IMR-90 (cell line): ENCODE results near the gene GRAMD1C. TPM values are rescaled to one million over a fixed set of nuclear protein-coding genes. Genes with fewer than 3 reads are reported as not detected.

Experiments used
- ATAC-seq: fragments of 200-7000 bp; cut with Tn5 transposase; 2 replicates; pipeline ENCODE4 v1.9.1; 2020; ENCODE audit warnings: low read depth, mild to moderate bottlenecking, moderate library complexity
- BruUV-seq: library from RNA; stranded (reverse); fragments of 400-500 nt; replicated peaks from 2 replicates; lab custom pipeline; 2021; lab: Mats Ljungman, UMichigan
- CTCF ChIA-PET: fragments of 300-600 bp; formaldehyde crosslinking; extraction: SDS; loops from one replicate; lab custom pipeline; 2021; ENCODE audit warnings: antibody characterized with exemption; lab: Yijun Ruan, JAX
- POLR2A ChIA-PET: fragments of 300-600 bp; sonication (Branson Sonifier 250); formaldehyde crosslinking; loops from one replicate; lab custom pipeline; 2022; ENCODE audit warnings: antibody characterized with exemption; ENCODE audit not compliant: unreplicated experiment; lab: Charles Lee
- DNase-seq: peaks from one replicate; pipeline ENCODE4 v3.0.0; 2013
- H2AFZ ChIP-seq: replicated peaks from 2 replicates; pipeline ENCODE3; 2013; ENCODE audit warnings: low read length, mild to moderate bottlenecking; ENCODE audit not compliant: poor library complexity
- H2AK5ac ChIP-seq: 2 replicates; pipeline ENCODE4 v1.6.1; 2013; ENCODE audit warnings: low read depth, low read length, inconsistent platforms
- H2AK9ac ChIP-seq: replicated peaks from 2 replicates; pipeline ENCODE3; 2013; ENCODE audit warnings: mild to moderate bottlenecking, low read depth, low read length, moderate library complexity; ENCODE audit not compliant: poor library complexity
- H2BK120ac ChIP-seq: 2 replicates; pipeline ENCODE4 v1.6.1; 2013; ENCODE audit warnings: low read depth, low read length, inconsistent platforms
- H2BK15ac ChIP-seq: 3 replicates; pipeline ENCODE4 v1.6.1; 2013; ENCODE audit warnings: low read depth, low read length, inconsistent platforms
- H2BK20ac ChIP-seq: 2 replicates; pipeline ENCODE4 v1.6.1; 2013; ENCODE audit warnings: low read depth, mild to moderate bottlenecking, inconsistent platforms, low read length, moderate library complexity
- H2BK5ac ChIP-seq: 2 replicates; pipeline ENCODE4 v1.6.1; 2013; ENCODE audit warnings: mild to moderate bottlenecking, low read depth, low read length, inconsistent platforms; ENCODE audit not compliant: poor library complexity, severe bottlenecking
- H3K14ac ChIP-seq: replicated peaks from 2 replicates; pipeline ENCODE4 v1.6.1; 2013; ENCODE audit warnings: low read depth, low read length, inconsistent platforms
- H3K18ac ChIP-seq: 2 replicates; pipeline ENCODE4 v1.6.1; 2013; ENCODE audit warnings: low read depth, low read length, control low read depth
- H3K23ac ChIP-seq: 2 replicates; pipeline ENCODE4 v1.6.1; 2013; ENCODE audit warnings: low read depth, low read length, inconsistent platforms
- H3K27ac ChIP-seq: 2 replicates; pipeline ENCODE4 v1.5.1; 2013; ENCODE audit warnings: mild to moderate bottlenecking, control low read depth, low read length; ENCODE audit not compliant: insufficient read depth
- H3K27me3 ChIP-seq: 2 replicates; pipeline ENCODE4 v1.6.1; 2013; ENCODE audit warnings: low read length; ENCODE audit not compliant: control insufficient read depth, insufficient read depth
- H3K36me3 ChIP-seq: 2 replicates; pipeline ENCODE4 v1.6.1; 2013; ENCODE audit warnings: low read length, mixed read lengths; ENCODE audit not compliant: control insufficient read depth, insufficient read depth
- H3K4ac ChIP-seq: 2 replicates; pipeline ENCODE4 v1.6.1; 2013; ENCODE audit warnings: low read depth, low read length, inconsistent platforms
- H3K4me1 ChIP-seq: 2 replicates; pipeline ENCODE4 v1.6.1; 2013; ENCODE audit warnings: low read length, mixed read lengths; ENCODE audit not compliant: control insufficient read depth, insufficient read depth
- H3K4me2 ChIP-seq: 2 replicates; pipeline ENCODE4 v1.6.1; 2013; ENCODE audit warnings: low read depth, mild to moderate bottlenecking, control low read depth, low read length, moderate library complexity
- H3K4me3 ChIP-seq: 2 replicates; pipeline ENCODE4 v1.5.1; 2013; ENCODE audit warnings: low read depth, mild to moderate bottlenecking, control low read depth, low read length, moderate library complexity; ENCODE audit not compliant: insufficient read depth
- H3K56ac ChIP-seq: 2 replicates; pipeline ENCODE4 v1.6.1; 2013; ENCODE audit warnings: low read length, inconsistent platforms; ENCODE audit not compliant: insufficient read depth; ENCODE audit errors: extremely low read depth
- H3K79me1 ChIP-seq, 2 experiments: 2 replicates each; pipeline ENCODE4 v1.6.1; 2013; ENCODE audit warnings: low read length in 2 of 2, inconsistent platforms in 1 of 2, low read depth in 1 of 2
- H3K9ac ChIP-seq: 2 replicates; pipeline ENCODE4 v1.6.1; 2013; ENCODE audit warnings: low read depth, low read length, control low read depth
- H3K9me1 ChIP-seq: 2 replicates; pipeline ENCODE4 v1.6.1; 2013; ENCODE audit warnings: low read length, inconsistent platforms; ENCODE audit not compliant: insufficient read depth
- H3K9me3 ChIP-seq: 2 replicates; pipeline ENCODE4 v1.6.1; 2013; ENCODE audit warnings: low read length; ENCODE audit not compliant: control insufficient read depth, insufficient read depth
- H4K20me1 ChIP-seq: 2 replicates; pipeline ENCODE4 v1.6.1; 2013; ENCODE audit warnings: low read length, inconsistent platforms; ENCODE audit not compliant: insufficient read depth
- H4K5ac ChIP-seq: 2 replicates; pipeline ENCODE4 v1.6.1; 2013; ENCODE audit warnings: mild to moderate bottlenecking, low read depth, low read length, control low read depth
- H4K8ac ChIP-seq, 2 experiments: 2 replicates each; pipeline ENCODE4 v1.6.1; 2013; ENCODE audit warnings: low read depth in 2 of 2, low read length in 2 of 2, control low read depth in 1 of 2, inconsistent platforms in 1 of 2
- H4K91ac ChIP-seq: 2 replicates; pipeline ENCODE4 v1.6.1; 2013; ENCODE audit warnings: low read depth, low read length, inconsistent platforms; ENCODE audit not compliant: insufficient read depth
- BHLHE40 ChIP-seq: fragments of 150-350 bp; IDR thresholded peaks from 2 replicates; pipeline ENCODE4 v1.6.1; 2016; ENCODE audit warnings: mild to moderate bottlenecking, low read depth, low read length
- FOS ChIP-seq: fragments of 150-350 bp; IDR thresholded peaks from 2 replicates; pipeline ENCODE4 v1.6.1; 2016; ENCODE audit warnings: low read depth, low read length
- POLR2A ChIP-seq: IDR thresholded peaks from 2 replicates; pipeline ENCODE4 v1.6.1; 2012; ENCODE audit warnings: mild to moderate bottlenecking, low read depth, low read length
- RAD21 ChIP-seq: IDR thresholded peaks from 2 replicates; pipeline ENCODE4 v1.6.1; 2012; ENCODE audit warnings: low read length, improper control_type of control experiment
- WGBS, 2 experiments: methylation state at CpG; one replicate each; pipeline versions ENCODE4 v1.1.5 to v1.1.7; 2013; ENCODE audit warnings: missing lambda C conversion rate in 2 of 2; ENCODE audit not compliant: insufficient read length in 1 of 2; ENCODE audit errors: extremely low coverage in 2 of 2; 5-methylcytosine and 5-hydroxymethylcytosine counted together
- dilution Hi-C: fragments of 300-500 bp; cut with HindIII; formaldehyde crosslinking; loops from one replicate; pipeline ENCODE4 v1.14.3; 2018; ENCODE audit warnings: low sequenced_read_pairs; ENCODE audit not compliant: unreplicated experiment
- in situ Hi-C: fragments of 300-500 bp; cut with MboI; formaldehyde crosslinking; loops from 3 replicates; pipeline ENCODE4 v1.14.3; 2019; ENCODE audit warnings: low sequenced_read_pairs, inconsistent platforms, mixed read lengths
- intact Hi-C: fragments of 100-400 bp; cut with micrococcal nuclease; formaldehyde crosslinking; loops from 2 replicates; pipeline ENCODE4 v1.10.0; 2022
- polyA plus RNA-seq, 3 experiments: library from polyadenylated mRNA; depleted of rRNA; stranded (reverse); fragments of >200 nt; gene quantifications; 2 replicates each; pipeline ENCODE4 v1.2.3, GENCODE V29; 2012; ENCODE audit warnings: low replicate concordance in 1 of 3
- total RNA-seq: library from RNA; depleted of rRNA; stranded (reverse); fragments of >200 nt; gene quantifications from 2 replicates; pipeline ENCODE4 v1.2.3, GENCODE V29; 2012

GRAMD1C gene
- total and polyA plus RNA-seq, 2 of the 4 experiments (the other 2 are of a cell fraction), result 2.5 to 5.0 TPM

DNA sequence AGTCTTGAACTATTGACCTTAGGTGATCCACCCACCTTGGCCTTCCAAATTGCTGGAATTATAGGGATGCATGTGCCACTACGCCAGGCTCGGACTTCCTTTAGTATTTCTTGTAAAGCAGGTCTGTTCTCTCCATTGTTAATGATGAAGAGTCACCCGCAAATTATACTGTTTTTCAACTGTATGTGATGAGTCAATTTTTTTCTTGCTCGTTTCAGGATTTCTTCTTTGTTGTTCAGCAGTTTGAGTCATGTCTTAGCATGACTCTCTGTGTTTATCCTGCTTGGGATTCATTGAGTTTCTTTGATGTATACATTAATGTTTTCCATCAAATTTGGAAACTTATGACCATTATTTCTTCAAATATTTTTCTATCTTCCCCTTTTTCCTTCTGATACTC, 28.9 kb downstream of the GRAMD1C start:
- Histone ChIP-seq H2AK9ac (no peak overlapping the region), H3K9me3 (no peaks in the 10 kb centered on the region), H2BK20ac (no peak overlapping the region), H3K4ac (0 out of 2 replicates have a peak overlapping the region, but pooled peaks have one; percentile 1), H2AFZ (no peak overlapping the region), H4K5ac (no peak overlapping the region), H3K27me3 (no peaks in the 10 kb centered on the region), H2BK15ac (no peak overlapping the region), H3K18ac (no peak overlapping the region), H3K23ac (no peak overlapping the region), H4K20me1 (no peaks in the 10 kb centered on the region), H2BK5ac (peak overlapping the region; percentile 65), H3K9me1 (no peaks in the 10 kb centered on the region), H2BK120ac (no peak overlapping the region), H3K9ac (no peak overlapping the region), H3K4me1 (peaks cover 3% of the 10 kb centered on the region; the same call in 1 of the 2 replicates), H3K4me2 (peak overlapping the region; percentile 82; the same call in 1 of the 2 replicates), H3K36me3 (no peaks in the 10 kb centered on the region), H4K8ac (peak overlapping the region in 1 of 2 experiments; percentile 25; a peak in 2 of 4 replicates), H4K91ac (peak overlapping the region; percentile 32; the same call in 1 of the 2 replicates), H3K14ac (no peak overlapping the region), H2AK5ac (no peak overlapping the region), H3K27ac (no peak overlapping the region), H3K4me3 (no peak overlapping the region), H3K56ac (no peak overlapping the region), H3K79me1 (no peaks in the 10 kb centered on the region; a peak in 1 of 4 replicates)
- intact Hi-C loops, result no loop called here
- POLR2A ChIA-PET, result no interaction called here
- in situ Hi-C loops, result no loop called here
- no TSS peak for BruUV-seq
- no CpG with 5 or more reads among the region's 4 CpGs for WGBS, 2 experiments
- dilution Hi-C loops, result no loop called here
- ATAC-seq (peak; percentile 73), DNase-seq (peak; percentile 79)
- CTCF ChIA-PET, result no interaction called here
- TF ChIP-seq POLR2A (no peak), RAD21 (no peak), FOS (peak; percentile 42; the same call in 1 of the 2 replicates), BHLHE40 (no peak)
